GM18870 (cell line): ENCODE results near the gene EIF3J.
"Not testable (repeated sequence)": the region's sequence is repeated elsewhere in the genome, so short reads cannot be mapped to it uniquely, and the experiment has no call there.

Experiments used
- ATAC-seq: cut with Tn5 transposase; IDR thresholded peaks from one replicate; pipeline ENCODE4 v1.9.1; 2021; ENCODE audit warnings: moderate library complexity; ENCODE audit not compliant: unreplicated experiment

Gene EIF3J

DNA sequence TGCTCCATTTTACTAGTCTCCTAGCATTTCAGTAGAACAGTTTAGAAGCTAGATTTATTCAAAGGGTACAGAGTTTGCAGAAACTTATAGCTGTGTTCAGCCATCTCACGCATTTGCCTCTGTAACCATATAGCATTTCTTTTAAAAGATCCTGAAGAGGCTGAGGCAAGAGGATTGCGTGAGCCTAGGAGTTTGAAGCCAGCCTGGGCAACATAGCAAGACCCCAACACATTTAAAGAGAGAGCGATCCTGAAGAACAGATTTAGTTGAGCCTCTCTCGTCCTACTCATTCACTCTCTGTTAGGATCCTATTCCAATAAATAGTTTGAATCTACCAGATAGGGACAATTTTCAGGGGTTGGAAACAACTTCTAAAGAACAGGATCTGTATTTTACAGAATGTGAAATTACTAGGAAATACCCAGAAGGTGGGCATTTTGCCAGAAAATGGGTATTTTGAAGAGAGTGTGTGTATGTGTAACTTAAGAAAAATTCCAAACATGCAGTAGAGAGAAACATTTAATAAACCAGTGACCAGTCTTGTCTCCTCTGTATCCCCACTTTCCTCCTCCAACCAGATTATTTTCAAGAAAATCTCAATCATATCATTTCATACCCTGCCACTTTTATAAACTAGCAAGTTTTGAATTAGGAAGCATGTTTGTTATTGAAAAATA is 4.5 kb downstream of the EIF3J start:
- no peak for ATAC-seq

DNA sequence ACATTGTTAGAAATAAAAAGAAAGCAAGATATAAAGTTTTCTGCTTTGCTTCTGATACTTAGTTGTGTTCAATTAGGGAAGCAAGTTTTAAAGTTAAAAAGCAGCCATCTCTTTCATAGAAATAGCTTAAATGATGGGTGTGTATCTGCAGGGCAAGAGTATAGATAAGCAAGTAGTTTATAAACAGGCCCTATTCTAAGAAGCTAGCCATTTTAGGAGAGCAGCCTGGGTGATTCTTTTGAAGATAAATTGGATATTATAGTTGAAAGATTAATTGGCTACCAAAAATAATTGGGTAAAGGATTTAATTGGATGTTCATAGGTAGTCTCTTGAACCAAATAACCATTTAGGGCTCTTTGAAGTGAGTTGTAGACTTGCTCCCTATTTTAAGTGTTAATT is 5.6 kb downstream of the EIF3J start:
- ATAC-seq = no peak

GRCh38 chr15:44544745-44545144 is 7.8 kb downstream of the EIF3J start:
- not testable (repeated sequence) for ATAC-seq

- peak; percentile 70 for ATAC-seq
Observed at GRCh38 chr15:44545913-44546802, 9.2 kb downstream of the EIF3J start.

- ATAC-seq = not testable (repeated sequence)
Observed at GRCh38 chr15:44549152-44549551, 12.2 kb downstream of the EIF3J start.

DNA sequence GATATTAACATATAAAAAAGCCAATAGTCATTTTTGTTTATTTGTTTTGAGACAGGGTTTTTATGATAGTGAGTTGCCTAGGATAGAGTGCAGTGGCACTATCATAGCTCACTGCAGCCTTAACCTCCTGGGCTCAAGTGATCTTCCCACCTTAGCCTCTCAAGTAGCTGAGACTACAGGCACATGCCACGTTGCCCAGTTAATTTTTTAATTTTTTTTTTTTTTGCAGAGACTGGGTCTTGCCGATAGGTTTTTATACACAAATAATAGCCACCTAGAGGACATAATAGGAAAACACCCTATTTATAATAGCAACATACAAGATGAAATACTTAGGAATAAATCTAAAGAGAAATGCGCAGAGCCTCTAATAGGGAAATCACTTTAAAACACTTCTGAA is 13.3 kb downstream of the EIF3J start:
- no peak for ATAC-seq

DNA sequence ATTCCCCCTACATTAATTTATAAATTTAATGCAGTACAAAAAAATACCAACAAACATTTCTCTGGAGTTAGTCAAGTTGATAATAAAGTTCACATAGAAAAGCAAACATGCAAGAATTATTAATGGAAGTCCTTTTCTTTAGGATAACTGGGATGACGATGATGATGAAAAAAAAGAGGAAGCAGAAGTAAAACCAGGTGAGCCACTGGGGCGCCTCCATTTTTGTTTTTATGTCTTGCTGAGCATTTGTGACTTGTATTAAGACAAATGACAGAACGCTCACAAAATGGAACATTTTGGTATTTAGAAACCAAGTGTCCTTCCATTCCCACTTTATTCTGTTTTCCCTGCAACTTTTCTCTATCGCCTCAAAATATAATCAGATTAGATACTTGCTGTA is 13.8 kb downstream of the EIF3J start:
- no peak for ATAC-seq

DNA sequence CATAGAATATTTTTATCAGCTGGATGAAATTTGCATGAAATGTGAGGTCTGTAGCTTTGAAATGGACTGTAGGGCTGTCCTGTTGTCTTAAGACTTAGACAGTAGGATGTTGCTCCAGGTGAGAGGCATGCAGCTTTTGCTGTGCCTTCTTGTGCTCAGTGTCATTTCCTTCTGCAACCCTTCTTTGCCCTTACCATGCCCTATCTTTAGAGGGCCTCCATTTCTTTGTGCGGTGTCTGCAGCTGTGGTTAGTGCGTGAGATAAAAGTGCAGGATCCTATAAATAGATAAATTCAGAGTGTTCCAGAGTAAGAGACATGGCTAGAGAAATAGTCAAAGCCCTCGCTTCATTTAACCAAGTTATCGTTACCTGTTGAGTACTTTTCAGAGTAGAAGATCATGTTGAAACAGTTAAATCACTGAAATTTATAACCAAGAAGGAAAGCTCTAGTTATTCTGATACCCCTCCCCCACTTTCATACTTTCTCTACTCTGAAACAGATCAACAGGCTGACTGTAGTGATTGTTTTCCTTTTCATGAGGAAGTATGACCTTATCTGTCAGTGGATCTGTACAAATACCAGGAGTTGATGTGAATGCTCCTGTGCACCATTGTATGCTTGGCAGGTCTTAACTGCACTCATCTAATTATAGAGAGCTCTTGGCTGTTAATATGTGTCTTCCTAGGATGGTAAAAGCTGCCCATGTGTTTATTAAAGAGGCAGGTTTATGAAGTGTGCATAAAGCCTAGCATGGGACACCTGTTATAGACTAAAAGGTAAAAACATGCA is 18.2 kb downstream of the EIF3J start:
- ATAC-seq = no peak

DNA sequence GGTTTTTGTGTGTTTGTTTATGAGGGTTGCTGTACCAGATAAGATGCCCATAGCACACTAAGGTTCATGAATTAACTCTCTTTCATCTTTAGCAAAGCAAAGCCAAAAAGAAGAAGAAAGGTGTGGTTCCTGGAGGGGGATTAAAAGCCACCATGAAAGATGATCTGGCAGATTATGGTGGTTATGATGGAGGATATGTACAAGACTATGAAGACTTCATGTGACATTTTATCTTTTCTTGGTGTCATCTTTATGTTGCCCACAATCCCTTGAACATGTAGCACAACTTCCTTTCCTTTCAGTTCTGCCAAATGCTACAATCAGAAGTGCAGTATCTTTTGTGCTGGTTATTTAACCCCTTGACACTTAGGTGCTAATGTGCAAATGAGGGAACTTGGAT is 24.0 kb downstream of the EIF3J start:
- ATAC-seq = not testable (repeated sequence)

GRCh38 chr15:44565387-44566154 is 28.6 kb downstream of the EIF3J start:
- no peak for ATAC-seq

DNA sequence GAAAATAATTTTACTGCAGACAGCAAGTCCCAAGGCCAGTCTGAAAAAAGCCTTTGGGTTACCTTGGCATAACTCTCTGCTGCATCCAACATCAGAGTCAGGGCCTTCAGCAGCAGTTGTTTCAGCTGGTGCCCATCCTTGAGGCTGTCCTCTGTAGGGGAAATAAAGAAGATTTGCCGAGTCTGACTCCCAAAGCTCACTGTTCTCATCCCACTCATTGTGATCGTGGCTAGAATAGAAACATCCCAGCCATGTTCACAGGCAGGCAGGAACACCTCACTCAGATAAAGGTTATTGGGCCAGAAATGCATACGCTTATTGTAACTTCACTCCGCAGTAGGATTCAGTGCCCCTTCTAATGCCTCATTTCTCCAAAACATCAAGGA is 29.2 kb downstream of the EIF3J start:
- ATAC-seq = no peak

- no peak for ATAC-seq
Observed at GRCh38 chr15:44568338-44568737, 31.4 kb downstream of the EIF3J start.

- ATAC-seq = no peak
Observed at GRCh38 chr15:44569316-44569715, 32.4 kb downstream of the EIF3J start.

- no peak for ATAC-seq
Observed at GRCh38 chr15:44570361-44570760, 33.4 kb downstream of the EIF3J start.

DNA sequence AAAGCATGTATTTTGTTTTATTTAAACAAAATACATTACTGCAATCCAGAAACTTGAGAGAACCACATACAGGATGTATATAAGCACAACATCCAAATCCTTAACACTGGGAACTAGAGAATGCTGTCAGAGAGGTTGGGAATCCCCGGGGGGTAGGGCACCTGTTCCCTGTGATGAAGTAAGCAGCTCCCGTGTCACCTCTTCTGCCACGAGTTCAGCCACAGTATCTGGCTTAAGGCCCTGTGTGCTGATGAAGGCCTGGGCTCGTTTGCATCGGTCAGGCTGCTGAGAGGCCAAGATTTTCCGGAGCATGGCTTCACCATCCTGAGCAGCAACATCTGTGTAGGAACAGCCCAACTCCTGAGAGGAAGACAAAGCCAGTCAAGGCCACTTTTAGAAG is 36.4 kb downstream of the EIF3J start:
- ATAC-seq = no peak

GRCh38 chr15:44574734-44575133 is 37.8 kb downstream of the EIF3J start:
- no peak for ATAC-seq

DNA sequence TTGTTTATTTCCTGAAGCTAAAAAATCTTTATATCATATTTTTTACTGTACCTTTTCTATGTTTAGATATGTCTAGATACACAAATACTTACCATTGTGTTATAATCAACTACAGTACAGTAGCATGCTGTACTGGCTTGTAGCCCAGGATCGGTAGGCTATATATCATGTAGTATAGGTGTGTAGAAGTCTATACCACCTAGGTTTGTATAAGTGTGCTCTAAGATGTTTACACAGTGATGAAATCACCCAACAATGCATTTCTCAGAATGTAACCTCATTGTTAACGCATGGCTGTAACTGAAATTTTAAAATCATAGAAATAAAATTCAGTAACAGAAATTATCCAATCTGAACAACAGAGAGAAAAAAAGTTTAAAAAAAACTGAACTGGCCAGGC is 43.2 kb downstream of the EIF3J start:
- ATAC-seq = no peak

DNA sequence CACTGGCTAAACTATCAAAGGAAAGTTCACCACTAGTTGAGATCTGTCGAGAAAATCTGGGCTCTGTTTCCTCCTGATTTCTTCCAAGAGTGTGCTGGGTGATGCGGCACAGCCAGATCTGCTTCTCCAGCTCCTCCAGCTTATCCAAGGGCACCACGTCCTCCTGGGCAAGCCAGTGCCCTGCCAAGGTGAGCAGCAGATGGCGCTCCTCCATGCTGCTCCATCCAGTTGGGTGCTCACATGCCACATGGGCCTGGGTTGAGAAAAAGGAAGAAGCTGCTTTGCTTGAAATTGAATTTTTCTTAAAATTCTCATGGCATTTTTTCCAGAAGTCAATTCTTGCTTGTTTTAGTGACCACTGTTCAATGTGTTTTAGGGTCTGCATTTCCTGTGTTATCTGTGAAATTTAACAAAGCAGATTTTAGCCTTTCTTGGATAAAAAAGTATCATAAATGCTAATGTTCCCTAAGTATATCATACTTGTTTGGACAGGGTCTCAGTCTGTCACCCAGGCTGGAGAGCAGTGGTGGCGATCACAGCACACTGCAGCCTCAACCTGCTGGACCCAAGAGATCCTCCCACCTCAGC is 47.3 kb downstream of the EIF3J start:
- no peak for ATAC-seq

DNA sequence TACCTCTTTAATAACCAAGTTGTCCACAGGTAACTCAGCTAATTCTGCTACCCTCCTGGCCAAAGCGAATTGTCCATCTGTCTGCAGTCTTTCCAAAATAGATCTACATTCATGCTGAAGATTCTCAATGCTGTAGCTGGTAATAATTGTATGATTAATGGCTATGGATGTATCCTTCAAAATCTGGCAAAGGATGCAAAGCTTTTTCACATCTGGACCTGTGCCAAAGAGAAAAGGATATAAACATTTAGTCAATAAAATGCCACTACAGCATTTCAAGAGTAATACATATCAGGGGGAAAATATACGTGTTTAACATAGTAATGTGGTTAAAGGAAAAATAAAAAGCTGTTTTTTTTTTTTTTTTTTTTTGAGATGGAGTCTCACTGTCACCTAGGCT is 48.7 kb downstream of the EIF3J start:
- no peak for ATAC-seq

DNA sequence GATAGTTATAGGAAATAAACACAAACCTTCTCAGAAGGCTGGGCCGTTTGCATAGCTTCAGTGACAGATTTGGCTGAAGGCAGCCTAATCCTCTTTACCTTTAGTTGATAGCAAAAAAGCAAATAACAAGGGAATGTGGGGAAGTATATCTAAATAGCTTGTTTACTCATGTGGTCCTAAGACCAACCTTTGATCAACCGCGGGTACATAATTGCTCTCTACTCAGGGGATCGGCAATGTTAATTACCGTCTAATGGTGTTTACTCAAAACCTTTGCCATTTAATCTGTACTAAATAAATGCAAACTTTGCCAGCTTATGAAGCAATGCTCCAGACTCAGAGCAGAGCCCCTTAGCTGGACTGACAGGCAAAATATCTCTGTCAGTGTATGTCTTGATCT is 51.6 kb downstream of the EIF3J start:
- ATAC-seq = no peak
